Measurements from ENCODE around the gene GHDC.
"Not testable (repeated sequence)": the region's sequence is repeated elsewhere in the genome, so short reads cannot be mapped to it uniquely, and the experiment has no call there.

DNA sequence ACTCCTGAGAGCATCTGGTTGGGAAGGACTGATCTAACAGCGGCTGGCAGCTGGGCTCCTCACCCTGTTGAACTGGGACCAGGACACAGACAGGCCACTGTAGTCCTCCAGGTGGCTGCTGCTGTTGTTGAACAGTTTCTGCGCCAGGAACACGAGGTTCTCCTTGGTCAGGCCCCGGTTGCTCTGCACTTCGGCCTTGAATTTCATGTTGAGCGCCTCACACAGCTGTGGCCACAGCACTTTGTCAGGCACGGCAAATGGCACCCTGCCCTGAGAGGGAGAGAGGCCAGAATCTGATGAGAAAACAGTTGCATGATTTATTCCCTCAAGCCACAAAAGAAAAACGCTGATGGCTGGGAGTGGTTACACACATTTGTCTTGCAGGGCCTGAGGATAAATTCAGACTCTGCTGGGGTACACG is 17.6 kb upstream of the GHDC start:
- TF ChIP-seq FOXK2, ZNF384, SP1 (IDR thresholded peaks at IDR 0.05): not testable (repeated sequence)

Data from HEK293T (cell line).